NCI-H524 treated with DMSO at 0.1 percent for 48 hours (cell line): ENCODE data around the gene ITPKC.
A peak's percentile ranks its signal among the peaks of the same experiment; 100 is the strongest.

ENCODE experiments used
- DNase-seq: peaks from one replicate; lab custom pipeline; 2025; lab: John Stamatoyannopoulos, UW

Gene ITPKC

DNA sequence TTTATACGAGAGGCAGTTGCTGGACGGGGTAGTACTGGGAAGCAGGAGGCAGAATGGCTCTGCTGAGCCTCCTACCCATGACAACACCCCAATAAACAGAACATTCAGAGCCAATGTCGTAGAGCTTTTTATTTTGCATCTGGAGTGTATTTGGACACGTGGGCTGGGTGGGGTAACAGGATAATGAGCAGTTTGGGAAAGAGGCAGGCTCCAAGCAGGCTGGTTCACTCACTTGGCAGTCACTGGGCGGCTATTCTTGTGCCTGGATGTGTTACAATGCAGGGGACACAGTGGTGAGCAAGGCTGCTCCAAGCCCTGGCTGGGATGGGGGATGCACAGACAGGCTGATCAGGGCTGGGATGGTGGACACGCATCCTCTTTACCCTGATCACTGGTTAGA is 23.8 kb downstream of the ITPKC start:
- DNase-seq = no peak

GRCh38 chr19:40741527-40742390 is 24.8 kb downstream of the ITPKC start:
- DNase-seq = no peak

GRCh38 chr19:40742477-40742876 is 25.6 kb downstream of the ITPKC start:
- DNase-seq = no peak

DNA sequence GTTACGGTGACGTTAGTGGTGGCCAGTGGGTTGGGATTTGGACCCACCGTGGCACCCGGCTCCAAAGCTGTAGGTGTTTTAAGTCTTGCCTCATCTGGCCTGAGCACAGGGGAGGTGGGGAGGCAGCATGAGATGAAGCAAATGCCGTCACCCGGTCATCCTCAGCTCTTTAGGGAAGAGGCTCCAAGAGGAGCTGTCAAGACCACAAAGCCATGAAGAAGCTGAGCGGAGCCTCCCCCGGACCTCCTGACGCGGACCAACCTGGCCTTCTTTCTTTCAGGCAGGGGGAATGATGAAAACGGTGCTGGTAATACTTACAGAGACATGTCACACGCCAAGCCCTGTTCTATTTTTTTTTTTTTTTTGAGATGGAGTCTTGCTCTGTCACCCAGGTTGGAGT is 26.0 kb downstream of the ITPKC start:
- DNase-seq = no peak

GRCh38 chr19:40743926-40744325 is 27.0 kb downstream of the ITPKC start:
- DNase-seq = no peak

GRCh38 chr19:40744554-40745401 is 27.9 kb downstream of the ITPKC start:
- no peak for DNase-seq

DNA sequence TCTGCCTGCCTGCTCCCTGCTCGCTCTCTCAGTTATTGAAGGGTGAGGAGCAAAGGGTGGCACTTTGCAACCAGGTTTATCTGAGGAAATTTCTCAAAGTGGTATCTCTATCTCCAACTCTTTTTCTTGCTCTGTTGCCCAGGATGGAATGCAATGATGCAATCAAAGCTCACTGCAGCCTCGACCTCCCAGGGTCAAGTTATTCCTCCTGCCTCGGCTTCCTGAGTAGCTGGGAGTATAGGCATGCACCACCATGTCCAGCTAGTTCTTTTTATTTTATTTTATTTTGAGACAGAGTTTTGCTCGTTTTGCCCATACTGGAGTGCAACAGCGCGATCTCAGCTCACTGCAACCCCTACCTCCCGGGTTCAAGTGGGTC is 28.5 kb downstream of the ITPKC start:
- DNase-seq = no peak

- DNase-seq = no peak
Measured at GRCh38 chr19:40747536-40747935, 30.6 kb downstream of the ITPKC start.

DNA sequence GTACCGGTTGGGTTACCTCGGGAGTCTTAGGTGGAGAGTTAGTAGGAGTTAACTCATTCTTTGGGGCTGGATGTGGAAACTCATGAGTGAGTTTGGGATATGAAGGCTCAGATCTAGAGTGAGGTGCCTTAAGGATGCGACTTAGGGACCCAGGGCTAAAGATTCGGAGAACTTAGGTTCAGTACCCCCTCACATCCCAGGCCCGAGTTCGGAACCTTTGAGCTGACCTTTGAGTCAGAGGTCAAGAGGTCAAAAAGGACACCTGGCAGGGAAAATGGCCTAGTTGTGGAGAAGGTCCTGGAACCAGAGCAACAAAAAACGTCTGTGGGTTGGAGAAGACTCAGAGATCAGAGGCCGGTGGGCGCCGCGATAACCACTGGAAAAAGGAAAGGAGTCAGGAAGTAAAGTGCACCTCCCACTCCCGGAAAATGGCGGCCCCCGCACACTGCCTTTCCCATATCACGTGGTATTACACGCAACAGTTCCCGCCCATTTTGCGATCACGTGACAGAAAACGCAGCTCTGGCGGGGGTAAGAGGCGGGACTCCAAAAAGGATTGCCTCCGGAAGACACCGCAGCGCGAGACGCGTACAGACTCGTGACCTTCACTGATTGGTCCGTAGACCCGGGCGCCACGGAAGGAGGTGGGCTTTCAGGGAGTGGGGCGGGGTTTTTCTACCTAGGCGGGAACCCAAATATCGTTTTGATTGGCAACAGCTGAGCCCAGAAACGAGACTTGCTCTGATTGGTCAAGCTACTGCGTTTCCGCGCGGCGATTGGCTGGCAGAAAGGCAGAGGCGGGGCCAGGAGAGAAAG is 33.4 kb downstream of the ITPKC start, which contains the start of gene ACTMAP:
ACTMAP (minus strand) TSS at position 420 of the 816 bp plus-strand sequence. CDS start 674 bp downstream, outside the sequence.
- DNase-seq = peak; percentile 99

DNA sequence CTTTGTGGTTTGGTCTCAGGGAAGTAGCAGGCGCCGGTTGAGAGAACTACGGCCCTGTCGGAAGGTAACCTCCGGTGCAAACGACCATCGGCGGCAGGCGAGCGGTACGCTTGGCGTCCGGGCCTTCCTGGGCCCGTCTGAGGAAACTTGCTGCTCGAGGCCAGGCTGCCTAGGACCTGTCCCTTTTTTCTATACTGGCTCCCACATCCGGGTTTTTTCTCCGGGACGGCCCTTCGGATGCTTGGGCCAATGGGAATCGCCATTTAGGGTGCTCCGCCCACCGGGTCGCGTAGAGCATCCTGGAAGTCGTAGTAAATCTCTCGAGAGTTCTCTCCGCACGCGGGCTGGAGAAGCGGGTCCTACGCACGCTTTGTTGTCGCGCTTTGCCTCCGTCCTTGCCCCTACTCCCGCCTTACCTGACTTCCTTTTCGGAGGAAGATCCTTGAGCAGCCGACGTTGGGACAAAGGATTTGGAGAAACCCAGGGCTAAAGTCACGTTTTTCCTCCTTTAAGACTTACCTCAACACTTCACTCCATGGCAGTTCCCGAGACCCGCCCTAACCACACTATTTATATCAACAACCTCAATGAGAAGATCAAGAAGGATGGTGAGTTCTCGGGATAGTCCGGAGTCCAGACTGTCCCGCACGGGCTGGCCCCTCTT is 34.1 kb downstream of the ITPKC start, which contains the start of gene SNRPA:
SNRPA (plus strand) TSS at position 330 of the 664 bp plus-strand sequence; CDS start at position 536, 206 bp downstream.
- DNase-seq = peak; percentile 88

GRCh38 chr19:40752257-40752781 is 35.4 kb downstream of the ITPKC start:
- no peak for DNase-seq

DNA sequence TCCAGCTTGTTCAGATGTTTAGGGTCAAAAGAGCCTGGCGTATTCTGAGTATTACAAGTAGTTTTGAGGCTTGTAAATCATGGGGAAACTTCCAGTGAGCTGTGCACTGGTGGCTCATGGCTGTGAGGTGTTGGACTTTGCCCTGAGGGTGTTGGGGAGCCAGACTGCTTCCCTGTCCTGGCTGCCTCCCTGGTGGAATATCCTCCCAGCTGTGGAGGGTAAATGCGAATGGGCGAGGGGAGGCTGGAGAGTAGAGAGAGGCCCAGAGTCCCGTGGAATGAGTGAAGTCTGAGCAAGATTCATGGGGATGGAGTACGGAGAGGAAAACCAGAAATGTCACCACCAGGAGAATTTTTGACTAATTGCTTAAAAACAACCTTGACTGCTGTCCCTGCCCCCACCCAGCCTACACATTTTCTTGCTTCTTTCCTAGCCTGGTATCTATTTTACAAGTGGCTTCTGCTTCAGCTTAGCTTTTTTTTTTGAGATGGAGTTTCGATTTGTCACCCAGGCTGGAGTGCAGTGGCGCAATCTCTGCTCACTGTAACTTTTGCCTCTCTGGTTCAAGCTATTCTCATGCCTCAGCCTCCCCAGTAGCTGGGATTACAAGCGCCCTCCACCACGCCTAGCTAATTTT is 37.8 kb downstream of the ITPKC start:
- DNase-seq = no peak

- DNase-seq = no peak
Measured at GRCh38 chr19:40755248-40755624, 38.3 kb downstream of the ITPKC start.

DNA sequence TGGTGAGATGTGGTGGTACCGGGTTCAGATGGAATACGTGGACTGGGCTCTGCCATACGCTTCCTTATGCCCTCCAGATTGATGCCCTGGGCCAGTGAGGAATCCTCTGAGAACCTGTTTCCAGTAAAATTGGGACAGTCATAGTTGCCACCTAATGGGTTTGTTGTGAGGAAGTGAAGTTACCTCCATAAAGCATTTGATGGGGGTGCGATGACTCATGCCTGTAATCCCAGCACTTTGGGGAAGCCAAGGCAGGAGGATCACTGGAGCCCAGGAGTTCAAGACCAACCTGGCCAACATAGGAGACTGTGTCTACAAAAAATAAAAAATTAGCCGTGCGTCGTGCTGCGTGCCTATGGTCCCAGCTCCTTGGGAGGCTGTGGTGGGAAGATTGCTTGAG is 38.9 kb downstream of the ITPKC start:
- DNase-seq = no peak

GRCh38 chr19:40756502-40757110 is 39.7 kb downstream of the ITPKC start:
- DNase-seq = no peak

GRCh38 chr19:40758491-40758890 is 41.6 kb downstream of the ITPKC start:
- DNase-seq = no peak

GRCh38 chr19:40759352-40759751 is 42.4 kb downstream of the ITPKC start:
- no peak for DNase-seq

- DNase-seq = no peak
Measured at GRCh38 chr19:40762754-40763470, 46.0 kb downstream of the ITPKC start.

DNA sequence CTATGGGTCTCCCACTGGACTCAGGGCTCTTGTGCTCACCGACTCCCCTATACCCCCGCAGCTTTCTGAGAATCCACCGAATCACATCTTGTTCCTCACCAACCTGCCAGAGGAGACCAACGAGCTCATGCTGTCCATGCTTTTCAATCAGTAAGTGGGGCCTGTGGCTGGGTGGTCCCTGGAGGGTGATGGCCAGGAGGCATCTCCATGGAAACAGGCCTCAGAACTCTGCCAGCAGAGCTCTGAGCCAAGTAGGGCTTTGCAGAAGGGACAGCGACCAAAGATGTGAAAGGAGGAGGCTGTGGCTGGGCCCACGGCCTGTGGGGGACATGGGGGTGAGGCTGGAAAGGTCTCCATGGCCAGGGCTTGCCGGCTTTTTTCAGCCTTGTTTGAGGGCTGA is 46.6 kb downstream of the ITPKC start:
- DNase-seq = no peak

DNA sequence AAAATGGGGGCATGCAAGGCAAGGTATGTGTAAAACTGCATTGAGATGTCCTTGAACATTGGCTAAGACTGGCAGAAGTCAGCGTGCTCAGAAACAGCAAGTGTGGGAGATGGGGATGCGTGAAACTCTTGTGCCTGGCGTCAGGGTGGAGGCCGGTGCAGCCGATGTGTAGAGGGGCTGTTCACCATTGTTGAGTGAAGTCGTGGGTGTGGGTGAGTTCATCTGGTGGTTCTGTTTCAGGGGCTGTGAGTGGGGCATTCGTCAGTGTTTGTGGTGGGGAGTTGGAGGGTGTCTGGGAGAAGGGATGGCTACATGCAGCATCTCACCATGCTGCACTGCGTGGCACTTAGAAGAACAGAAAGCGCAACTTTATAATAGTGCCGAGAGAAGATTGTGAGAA is 47.1 kb downstream of the ITPKC start:
- no peak for DNase-seq
